Glutamatergic neuron (in vitro differentiated cells): ENCODE data around the gene TSACC. TPM values are rescaled to one million over a fixed set of nuclear protein-coding genes. Genes with fewer than 3 reads are reported as not detected.

Experiments used
- DNase-seq: peaks from one replicate; pipeline ENCODE4 v3.0.0; 2022
- H3K27ac Mint-ChIP-seq: one replicate; pipeline ENCODE4 v1.8.0; 2020; ENCODE audit warnings: mild to moderate bottlenecking, mixed read lengths, inconsistent platforms; ENCODE audit not compliant: unreplicated experiment
- H3K27me3 Mint-ChIP-seq: one replicate; pipeline ENCODE4 v1.8.0; 2020; ENCODE audit warnings: mild to moderate bottlenecking, moderate library complexity, mixed read lengths, inconsistent platforms; ENCODE audit not compliant: unreplicated experiment
- H3K36me3 Mint-ChIP-seq: one replicate; pipeline ENCODE4 v1.8.0; 2020; ENCODE audit warnings: mild to moderate bottlenecking, mixed read lengths, inconsistent platforms; ENCODE audit not compliant: unreplicated experiment
- H3K4me1 Mint-ChIP-seq: one replicate; pipeline ENCODE4 v1.8.0; 2020; ENCODE audit warnings: mild to moderate bottlenecking, low read depth, mixed read lengths, inconsistent platforms; ENCODE audit not compliant: unreplicated experiment
- H3K4me3 Mint-ChIP-seq: one replicate; pipeline ENCODE4 v1.8.0; 2020; ENCODE audit warnings: mild to moderate bottlenecking, mixed read lengths, inconsistent platforms; ENCODE audit not compliant: unreplicated experiment
- H3K9me3 Mint-ChIP-seq: one replicate; pipeline ENCODE4 v1.8.0; 2020; ENCODE audit warnings: mild to moderate bottlenecking, moderate library complexity, mixed read lengths, inconsistent platforms; ENCODE audit not compliant: unreplicated experiment
- total RNA-seq: library from RNA; stranded (reverse); fragmentation: NEBNext Ultra II Directional; extraction: Animal tissue kit (Norgen Biotek cat#: 25700); gene quantifications from one replicate; pipeline ENCODE4 v1.2.1, GENCODE V29; 2021; ENCODE audit not compliant: unreplicated experiment
- TF ChIP-seq, protein P1 (sequence below): fragments of 200-600 bp; sonication (generic); IDR thresholded peaks from one replicate; pipeline ENCODE4 v1.5.0; 2021; ENCODE audit not compliant: partially characterized antibody, unreplicated experiment

Gene TSACC
- total RNA-seq, 1 donor from 2014 or later: not detected

- no peak overlapping the region for H3K4me3 Mint-ChIP-seq
- TF ChIP-seq, protein P1, sequence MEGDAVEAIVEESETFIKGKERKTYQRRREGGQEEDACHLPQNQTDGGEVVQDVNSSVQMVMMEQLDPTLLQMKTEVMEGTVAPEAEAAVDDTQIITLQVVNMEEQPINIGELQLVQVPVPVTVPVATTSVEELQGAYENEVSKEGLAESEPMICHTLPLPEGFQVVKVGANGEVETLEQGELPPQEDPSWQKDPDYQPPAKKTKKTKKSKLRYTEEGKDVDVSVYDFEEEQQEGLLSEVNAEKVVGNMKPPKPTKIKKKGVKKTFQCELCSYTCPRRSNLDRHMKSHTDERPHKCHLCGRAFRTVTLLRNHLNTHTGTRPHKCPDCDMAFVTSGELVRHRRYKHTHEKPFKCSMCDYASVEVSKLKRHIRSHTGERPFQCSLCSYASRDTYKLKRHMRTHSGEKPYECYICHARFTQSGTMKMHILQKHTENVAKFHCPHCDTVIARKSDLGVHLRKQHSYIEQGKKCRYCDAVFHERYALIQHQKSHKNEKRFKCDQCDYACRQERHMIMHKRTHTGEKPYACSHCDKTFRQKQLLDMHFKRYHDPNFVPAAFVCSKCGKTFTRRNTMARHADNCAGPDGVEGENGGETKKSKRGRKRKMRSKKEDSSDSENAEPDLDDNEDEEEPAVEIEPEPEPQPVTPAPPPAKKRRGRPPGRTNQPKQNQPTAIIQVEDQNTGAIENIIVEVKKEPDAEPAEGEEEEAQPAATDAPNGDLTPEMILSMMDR: no peak
- peaks cover 5% of the 10 kb centered on the region for H3K27me3 Mint-ChIP-seq
- peaks cover 6% of the 10 kb centered on the region for H3K9me3 Mint-ChIP-seq
- peaks cover 3% of the 10 kb centered on the region for H3K4me1 Mint-ChIP-seq
- H3K36me3 Mint-ChIP-seq: no peaks in the 10 kb centered on the region
- no peak overlapping the region for H3K27ac Mint-ChIP-seq
- no peak for DNase-seq
Observed at GRCh38 chr1:156373546-156373945, 35.2 kb downstream of the TSACC start.

GRCh38 chr1:156376146-156376545, 37.8 kb downstream of the TSACC start:
- H3K27me3 Mint-ChIP-seq: peaks cover 7% of the 10 kb centered on the region
- TF ChIP-seq, protein P1: no peak
- no peaks in the 10 kb centered on the region for H3K36me3 Mint-ChIP-seq

GRCh38 chr1:156376958-156377919, 38.9 kb downstream of the TSACC start:
- Mint-ChIP-seq H3K27ac (no peak overlapping the region), H3K4me3 (no peak overlapping the region), H3K4me1 (peaks cover 3% of the 10 kb centered on the region), H3K36me3 (no peaks in the 10 kb centered on the region), H3K9me3 (peaks cover 6% of the 10 kb centered on the region), H3K27me3 (peaks cover 10% of the 10 kb centered on the region)
- DNase-seq: no peak
- TF ChIP-seq, protein P1: no peak

More at GRCh38 chr1:156376146-156376545, 37.8 kb downstream of the TSACC start:
- H3K4me3 Mint-ChIP-seq: no peak overlapping the region
- peaks cover 6% of the 10 kb centered on the region for H3K9me3 Mint-ChIP-seq
- DNase-seq: no peak
- no peak overlapping the region for H3K27ac Mint-ChIP-seq
- H3K4me1 Mint-ChIP-seq: peaks cover 3% of the 10 kb centered on the region

DNA sequence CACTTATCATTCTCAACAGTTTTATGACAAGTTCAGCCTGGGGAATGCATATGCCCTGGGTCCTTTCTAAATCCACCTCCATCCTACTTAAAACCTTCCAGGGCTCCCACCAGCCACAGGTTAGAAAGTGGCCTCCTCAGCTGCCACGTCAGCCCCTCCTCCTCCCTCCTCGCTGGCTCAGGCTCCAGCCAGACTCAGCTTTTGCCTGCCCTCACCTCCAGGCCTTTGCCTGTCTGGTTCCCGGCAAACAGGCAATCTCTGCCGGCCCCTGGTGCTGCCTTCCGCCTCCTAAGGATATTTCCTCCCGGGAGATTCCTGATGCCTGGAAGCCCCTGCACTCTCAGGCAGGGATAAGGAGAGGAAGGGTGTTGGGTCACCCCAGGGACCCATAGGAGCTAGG, 40.2 kb downstream of the TSACC start:
- peaks cover 8% of the 10 kb centered on the region for H3K27me3 Mint-ChIP-seq
- peaks cover 4% of the 10 kb centered on the region for H3K9me3 Mint-ChIP-seq
- TF ChIP-seq, protein P1: no peak
- H3K4me1 Mint-ChIP-seq: no peaks in the 10 kb centered on the region
- DNase-seq: no peak
- H3K36me3 Mint-ChIP-seq: no peaks in the 10 kb centered on the region
- H3K27ac Mint-ChIP-seq: no peak overlapping the region
- H3K4me3 Mint-ChIP-seq: no peak overlapping the region

DNA sequence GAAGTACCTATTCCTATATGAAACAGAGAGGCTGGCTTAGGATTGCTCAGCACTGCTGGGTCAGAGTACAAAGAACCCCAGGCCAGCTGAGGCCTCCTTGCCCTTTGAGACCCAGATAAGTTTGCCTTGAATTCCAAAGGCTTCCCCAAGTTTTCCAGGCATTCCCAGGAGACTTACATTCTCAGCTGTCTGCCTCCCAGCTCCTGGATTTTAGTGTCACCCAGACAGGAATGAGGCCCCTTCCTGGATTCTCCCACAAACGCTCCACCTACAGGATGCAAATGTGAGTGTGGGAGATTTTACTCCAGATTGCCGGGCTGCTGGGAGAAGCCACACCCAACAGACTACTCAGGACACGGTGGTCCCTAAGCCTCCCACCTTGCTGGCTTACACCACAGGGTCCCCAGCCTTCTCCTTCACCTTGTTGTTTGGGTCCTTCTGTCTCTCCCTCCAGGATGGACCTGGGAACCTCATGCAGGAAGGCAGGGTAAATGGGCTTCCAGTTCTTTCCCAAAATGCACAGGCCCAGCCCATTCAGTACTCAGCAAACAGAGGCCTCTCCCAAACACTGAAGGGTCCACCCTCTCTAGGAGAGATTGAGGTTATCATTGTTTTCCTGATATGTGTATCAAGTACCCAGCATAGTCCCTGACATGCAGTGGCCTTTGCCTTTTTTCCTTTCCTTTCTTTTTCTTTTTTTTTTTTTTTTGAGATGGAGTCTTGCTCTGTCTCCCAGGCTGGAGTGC, 41.3 kb downstream of the TSACC start:
- no peaks in the 10 kb centered on the region for H3K4me1 Mint-ChIP-seq
- no peaks in the 10 kb centered on the region for H3K36me3 Mint-ChIP-seq
- H3K4me3 Mint-ChIP-seq: no peak overlapping the region
- H3K27me3 Mint-ChIP-seq: peaks cover 8% of the 10 kb centered on the region
- no peak for DNase-seq
- no peak overlapping the region for H3K27ac Mint-ChIP-seq
- H3K9me3 Mint-ChIP-seq: peaks cover 2% of the 10 kb centered on the region
- TF ChIP-seq, protein P1: no peak
